Central memory CD8-positive, alpha-beta T cell (primary cell): ENCODE measurements around the gene PLAAT2.
A peak's percentile ranks its signal among the peaks of the same experiment; 100 is the strongest.
"Not testable (repeated sequence)": the region's sequence is repeated elsewhere in the genome, so short reads cannot be mapped to it uniquely, and the experiment has no call there.

Experiments used
- ATAC-seq: fragments of 150-1000 bp; cut with Tn5 transposase; replicated peaks from 2 replicates; pipeline ENCODE4 v1.10.0; 2022; ENCODE audit warnings: mild to moderate bottlenecking, moderate FRiP score, moderate number of reproducible peaks; ENCODE audit not compliant: poor library complexity, severe bottlenecking; ENCODE audit errors: extremely low read depth
- DNase-seq, 2 donors: peaks; one replicate each; pipeline ENCODE4 v3.0.0; 2021; ENCODE audit warnings: low spot score in 2 of 2
- H3K27ac Mint-ChIP-seq: one replicate; pipeline ENCODE4 v1.8.0; 2022; ENCODE audit warnings: low read depth, mild to moderate bottlenecking, moderate library complexity, mixed read lengths
- H3K27me3 Mint-ChIP-seq: one replicate; pipeline ENCODE4 v1.8.0; 2022; ENCODE audit warnings: mixed read lengths
- H3K36me3 Mint-ChIP-seq: one replicate; pipeline ENCODE4 v1.8.0; 2022; ENCODE audit warnings: mild to moderate bottlenecking, moderate library complexity, mixed read lengths; ENCODE audit not compliant: insufficient read depth
- H3K4me1 Mint-ChIP-seq: one replicate; pipeline ENCODE4 v1.8.0; 2022; ENCODE audit warnings: mixed read lengths
- H3K4me3 Mint-ChIP-seq: one replicate; pipeline ENCODE4 v1.8.0; 2022; ENCODE audit warnings: mild to moderate bottlenecking, moderate library complexity, mixed read lengths
- H3K9me3 Mint-ChIP-seq: one replicate; pipeline ENCODE4 v1.8.0; 2022; ENCODE audit warnings: mixed read lengths

Gene PLAAT2

GRCh38 chr11:63563201-63564055, at the start of gene PLAAT2:
TSS of gene PLAAT2 (minus strand) at chr11:63563379. CDS start at chr11:63563324, 55 bp downstream.
- Mint-ChIP-seq H3K27me3 (no peaks in the 10 kb centered on the region), H3K4me1 (peaks cover 50% of the 10 kb centered on the region), H3K9me3 (no peaks in the 10 kb centered on the region), H3K27ac (peak within 1 kb of the TSS; percentile 86), H3K4me3 (no peak within 1 kb of the TSS), H3K36me3 (peaks cover 12% of the 10 kb centered on the region)
- ATAC-seq (no peak), DNase-seq (no peak)

DNA sequence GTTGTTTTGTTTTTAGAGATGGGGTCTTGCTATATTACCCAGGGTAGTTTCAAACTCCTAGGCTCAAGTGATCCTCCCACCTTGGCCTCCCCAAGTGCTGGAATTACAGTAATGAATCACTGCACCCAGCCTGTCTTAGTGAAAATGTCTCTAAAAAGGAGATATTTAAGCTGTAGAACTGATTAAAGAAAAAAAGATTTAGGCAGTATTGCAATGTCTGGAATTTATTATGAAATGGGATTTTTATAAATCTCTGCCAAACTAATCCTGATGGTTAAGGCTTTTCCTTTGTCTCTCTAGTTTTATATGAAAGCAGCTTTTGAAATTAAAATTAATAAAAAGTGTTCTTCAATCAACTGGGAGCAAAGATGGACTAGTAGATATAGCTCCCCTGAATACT, 49.0 kb upstream of the PLAAT2 start:
- Mint-ChIP-seq H3K4me1 (peaks cover 34% of the 10 kb centered on the region), H3K36me3 (peaks cover 7% of the 10 kb centered on the region), H3K9me3 (no peaks in the 10 kb centered on the region), H3K27ac (no peak overlapping the region), H3K27me3 (no peaks in the 10 kb centered on the region), H3K4me3 (no peak overlapping the region)
- DNase-seq, result no peak
- ATAC-seq, result no peak

GRCh38 chr11:63611395-63611747, 48.2 kb upstream of the PLAAT2 start:
- Mint-ChIP-seq H3K4me1 (peaks cover 40% of the 10 kb centered on the region), H3K4me3 (no peak overlapping the region), H3K27ac (peak overlapping the region; percentile 83), H3K36me3 (peaks cover 7% of the 10 kb centered on the region), H3K9me3 (no peaks in the 10 kb centered on the region), H3K27me3 (no peaks in the 10 kb centered on the region)
- DNase-seq, result no peak
- ATAC-seq, result no peak

- ATAC-seq (no peak), DNase-seq (no peak)
- Mint-ChIP-seq H3K27me3 (no peaks in the 10 kb centered on the region), H3K27ac (peak overlapping the region; percentile 83), H3K9me3 (no peaks in the 10 kb centered on the region), H3K4me3 (no peak overlapping the region), H3K36me3 (peaks cover 7% of the 10 kb centered on the region), H3K4me1 (peaks cover 44% of the 10 kb centered on the region)
Measured at GRCh38 chr11:63610604-63611394, 47.6 kb upstream of the PLAAT2 start.

DNA sequence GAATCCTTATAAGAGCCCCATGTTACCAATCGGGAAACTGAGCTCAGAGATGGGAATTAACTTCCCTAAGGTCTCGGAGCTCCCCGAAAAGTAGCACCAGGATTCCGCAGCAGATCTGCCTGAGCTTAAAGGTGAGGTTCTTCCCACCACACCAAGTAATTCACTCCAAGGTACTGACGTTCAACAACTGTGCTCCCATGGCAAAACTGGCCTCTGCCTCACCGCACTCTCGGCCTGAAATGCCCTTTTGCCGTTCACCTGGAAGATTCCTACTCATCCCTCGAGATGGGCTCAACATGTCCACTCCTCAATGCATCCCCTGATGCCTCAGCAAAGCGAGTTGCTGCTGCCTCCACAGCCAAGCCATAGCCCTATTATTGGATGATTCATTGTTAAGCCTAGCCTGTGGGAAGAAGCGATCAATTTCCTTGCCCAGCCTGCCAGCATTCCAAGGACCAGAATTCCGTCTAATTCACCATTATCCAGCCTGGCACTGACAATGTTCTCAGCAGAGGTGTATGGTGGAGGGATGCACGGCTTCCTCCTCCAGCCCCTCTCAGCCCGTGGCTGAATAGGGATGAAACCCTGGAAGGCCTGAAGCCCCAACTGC, 46.9 kb upstream of the PLAAT2 start:
- no peak overlapping the region for H3K4me3 Mint-ChIP-seq
- no peak for DNase-seq
- no peaks in the 10 kb centered on the region for H3K27me3 Mint-ChIP-seq

GRCh38 chr11:63609536-63609935, 46.4 kb upstream of the PLAAT2 start:
- H3K27ac Mint-ChIP-seq, result peak overlapping the region; percentile 83
- H3K9me3 Mint-ChIP-seq, result no peaks in the 10 kb centered on the region
- no peak for ATAC-seq
- no peak for DNase-seq
- peaks cover 7% of the 10 kb centered on the region for H3K36me3 Mint-ChIP-seq
- no peaks in the 10 kb centered on the region for H3K27me3 Mint-ChIP-seq
- peaks cover 44% of the 10 kb centered on the region for H3K4me1 Mint-ChIP-seq
- H3K4me3 Mint-ChIP-seq, result no peak overlapping the region

More for the DNA sequence above, 46.9 kb upstream of the PLAAT2 start:
- no peak for ATAC-seq
- Mint-ChIP-seq H3K9me3 (no peaks in the 10 kb centered on the region), H3K4me1 (peaks cover 44% of the 10 kb centered on the region), H3K27ac (peak overlapping the region; percentile 83), H3K36me3 (peaks cover 7% of the 10 kb centered on the region)

- Mint-ChIP-seq H3K27me3 (no peaks in the 10 kb centered on the region), H3K4me3 (no peak overlapping the region), H3K27ac (peak overlapping the region; percentile 83), H3K9me3 (no peaks in the 10 kb centered on the region), H3K4me1 (peaks cover 39% of the 10 kb centered on the region), H3K36me3 (peaks cover 3% of the 10 kb centered on the region)
- ATAC-seq (no peak), DNase-seq (no peak)
Measured at GRCh38 chr11:63608353-63609345, 45.5 kb upstream of the PLAAT2 start.

DNA sequence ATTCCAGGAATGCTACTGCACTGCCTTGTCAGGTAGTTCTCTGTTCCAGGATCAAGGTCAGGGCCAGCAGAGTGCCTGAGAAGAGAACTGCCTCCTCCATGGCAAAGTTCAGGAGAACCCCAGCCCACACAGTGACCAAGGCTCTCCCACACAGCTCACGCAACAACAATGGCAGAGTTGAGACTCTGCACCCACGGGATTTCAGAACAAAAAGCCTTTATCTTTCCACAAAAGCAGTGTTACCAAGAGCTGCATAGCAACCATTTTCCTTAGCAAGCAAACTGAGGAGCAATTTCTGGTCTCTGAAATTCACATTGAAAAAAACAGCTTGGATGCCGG, 40.0 kb upstream of the PLAAT2 start:
- H3K27me3 Mint-ChIP-seq, result no peaks in the 10 kb centered on the region
- DNase-seq (no peak), ATAC-seq (no peak)
- no peaks in the 10 kb centered on the region for H3K9me3 Mint-ChIP-seq
- no peak overlapping the region for H3K27ac Mint-ChIP-seq
- H3K36me3 Mint-ChIP-seq, result no peaks in the 10 kb centered on the region
- H3K4me1 Mint-ChIP-seq, result peaks cover 9% of the 10 kb centered on the region
- no peak overlapping the region for H3K4me3 Mint-ChIP-seq

DNA sequence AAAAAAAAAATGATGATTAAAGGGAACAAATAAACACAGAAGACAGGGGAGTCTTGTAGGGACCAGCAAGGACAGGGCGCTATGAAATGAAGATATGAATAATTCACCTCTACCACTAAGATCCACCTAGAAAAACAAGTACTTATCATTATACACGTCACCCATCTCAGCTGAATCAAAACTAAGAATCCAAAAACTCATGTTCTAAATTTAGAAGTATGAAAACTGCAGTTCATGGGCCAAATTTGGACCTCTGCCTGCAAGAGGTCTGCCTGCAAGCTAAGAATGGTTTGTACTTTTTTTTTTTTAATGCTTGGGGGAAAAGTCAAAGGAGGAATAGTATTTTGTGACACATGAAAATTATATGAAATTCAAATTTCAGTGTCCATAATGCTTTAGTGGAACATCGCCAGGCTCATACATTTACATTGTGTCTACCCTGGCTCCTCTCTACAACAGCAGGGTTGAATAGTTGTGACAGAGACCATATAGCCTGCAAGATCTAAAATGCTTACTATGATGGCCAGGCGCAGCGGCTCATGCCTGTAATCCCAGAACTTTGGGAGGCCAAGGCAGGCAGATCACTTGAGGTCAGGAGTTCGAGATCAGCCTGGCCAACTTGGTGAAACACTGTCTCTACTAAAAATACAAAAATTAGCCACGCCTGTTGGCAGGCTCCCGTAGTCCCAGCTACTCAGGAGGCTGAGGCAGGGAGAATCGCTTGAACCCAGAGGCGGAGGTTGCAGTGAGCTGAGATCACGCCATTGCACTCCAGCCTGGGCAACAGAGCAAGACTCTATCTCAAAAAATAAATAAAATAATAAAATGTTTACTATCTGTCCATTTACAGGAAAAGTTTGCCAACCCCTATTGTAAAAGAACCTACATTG, 39.4 kb upstream of the PLAAT2 start:
- not testable (repeated sequence) for H3K9me3 Mint-ChIP-seq, H3K4me1 Mint-ChIP-seq, H3K36me3 Mint-ChIP-seq, H3K27me3 Mint-ChIP-seq, DNase-seq, ATAC-seq, H3K4me3 Mint-ChIP-seq
- H3K27ac Mint-ChIP-seq, result peak overlapping the region; percentile 71

DNA sequence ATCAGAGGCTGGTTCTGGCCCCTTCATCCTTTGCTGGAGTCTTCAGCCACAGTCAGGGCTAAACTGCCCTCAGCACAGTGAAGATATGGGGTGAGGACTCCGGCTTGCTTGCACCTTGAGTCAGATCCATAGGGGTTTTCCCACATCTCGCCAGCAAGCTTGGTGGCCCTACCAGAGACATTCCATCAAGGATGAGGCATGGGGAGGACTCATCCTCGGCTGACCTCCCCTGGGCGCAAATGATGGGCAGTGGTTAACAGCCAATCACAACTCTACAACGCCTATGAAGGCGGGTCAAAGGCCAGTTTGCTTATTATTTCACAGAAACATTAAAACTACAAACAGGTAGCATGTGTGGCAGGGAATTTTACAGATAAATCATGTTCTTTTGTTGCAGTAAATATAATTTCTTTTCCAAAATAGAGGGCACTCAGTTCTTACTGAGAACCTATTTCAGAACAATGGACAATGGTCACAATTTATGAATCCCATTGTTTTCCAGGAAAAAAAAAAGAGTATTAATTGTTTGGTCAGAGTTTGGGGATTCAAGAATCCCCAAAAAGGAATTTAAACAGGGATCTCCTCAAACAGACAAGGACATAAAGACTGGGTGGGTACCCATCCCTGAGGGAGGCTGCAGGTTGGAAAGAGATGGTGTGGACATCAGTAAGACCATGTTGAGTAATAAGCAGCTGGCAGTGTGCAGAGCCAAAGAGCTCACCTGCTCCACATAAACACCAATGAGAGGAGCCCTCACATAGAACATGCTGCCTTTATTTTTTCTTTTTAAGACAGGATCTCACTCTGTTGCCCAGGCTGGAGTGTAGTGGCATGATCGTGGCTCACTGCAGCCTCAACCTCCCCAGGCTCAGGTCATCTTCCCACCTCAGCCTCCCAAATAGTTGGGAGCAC, 36.3 kb upstream of the PLAAT2 start:
- DNase-seq, result no peak
- Mint-ChIP-seq H3K4me1 (no peaks in the 10 kb centered on the region), H3K27me3 (no peaks in the 10 kb centered on the region), H3K27ac (no peak overlapping the region), H3K9me3 (no peaks in the 10 kb centered on the region), H3K36me3 (peaks cover 14% of the 10 kb centered on the region), H3K4me3 (no peak overlapping the region)
- ATAC-seq, result no peak
